ENCODE results near the gene SLC35A3.

- TF ChIP-seq CTCF (optimal IDR thresholded peaks at IDR 0.05 in 1 of 3, IDR thresholded peaks at IDR 0.05 in 1 of 3, conservative IDR thresholded peaks at IDR 0.05 in 1 of 3; ENCODE audit: extremely low read depth in 1 of 3, insufficient read depth in 2 of 3, low read length in 3 of 3) (no peak), EZH2 (IDR thresholded peaks at IDR 0.05; ENCODE audit: low read length) (no peak)
Measured at GRCh38 chr1:99944192-99944591, 25.6 kb upstream of the SLC35A3 start.

All from keratinocyte (primary cell).